Stromal cell of bone marrow (primary cell): ENCODE results near the gene CYS1.
"Not testable (repeated sequence)": the region's sequence is repeated elsewhere in the genome, so short reads cannot be mapped to it uniquely, and the experiment has no call there.

Experiments
- DNase-seq: peaks from one replicate; pipeline ENCODE4 v3.0.0-alpha.2; 2012; ENCODE audit warnings: low read depth

The CYS1 gene, protein sequence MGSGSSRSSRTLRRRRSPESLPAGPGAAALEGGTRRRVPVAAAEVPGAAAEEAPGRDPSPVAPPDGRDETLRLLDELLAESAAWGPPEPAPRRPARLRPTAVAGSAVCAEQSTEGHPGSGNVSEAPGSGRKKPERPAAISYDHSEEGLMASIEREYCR

DNA sequence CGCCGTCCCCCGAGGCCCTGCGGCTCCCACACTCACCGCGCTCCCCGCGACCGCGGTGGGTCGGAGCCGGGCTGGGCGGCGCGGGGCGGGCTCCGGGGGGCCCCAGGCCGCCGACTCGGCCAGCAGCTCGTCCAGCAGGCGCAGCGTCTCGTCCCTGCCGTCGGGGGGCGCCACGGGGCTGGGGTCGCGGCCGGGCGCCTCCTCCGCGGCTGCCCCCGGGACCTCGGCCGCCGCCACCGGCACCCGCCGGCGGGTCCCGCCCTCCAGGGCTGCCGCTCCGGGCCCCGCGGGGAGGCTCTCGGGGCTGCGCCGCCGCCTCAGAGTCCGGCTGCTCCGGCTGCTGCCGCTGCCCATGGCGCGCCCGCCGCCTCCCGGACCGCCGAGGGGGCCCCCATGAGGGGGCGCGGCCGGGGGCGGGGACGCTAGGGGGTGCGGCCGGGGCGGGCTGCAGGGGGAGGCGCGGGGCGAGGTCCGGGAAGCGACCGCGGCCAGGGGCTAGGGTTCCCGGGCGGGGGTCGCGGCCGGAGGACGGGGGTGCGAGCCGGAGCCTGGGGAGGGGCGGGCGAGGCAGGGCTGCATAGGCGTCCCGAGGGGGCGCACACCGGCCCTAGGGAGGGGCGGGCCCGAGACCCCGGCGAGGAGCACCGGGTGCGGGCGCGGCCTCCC is at the start of gene CYS1:
CYS1 (minus strand) TSS at position 542 of the 666 bp plus-strand sequence; CDS start at position 354, 188 bp downstream.
- no peak for DNase-seq

DNA sequence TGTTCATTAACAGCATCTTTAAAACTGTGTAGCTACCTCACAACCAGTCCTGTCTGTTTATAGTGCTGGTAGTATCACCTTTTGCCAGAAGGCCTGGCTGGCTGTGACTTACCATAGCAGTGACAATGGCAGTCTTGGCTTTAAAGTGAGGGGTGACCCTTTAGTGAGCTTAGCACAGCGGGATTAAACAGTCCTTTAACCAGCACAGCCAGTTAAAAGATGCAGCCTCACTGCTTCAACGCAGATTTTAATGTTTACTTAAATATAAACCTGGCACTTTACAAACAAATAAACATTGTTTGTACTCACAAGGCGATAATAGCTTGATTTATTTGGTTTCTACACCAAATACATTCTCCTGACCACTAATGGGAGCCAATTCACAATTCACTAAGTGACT is 49.3 kb upstream of the CYS1 start:
- no peak for DNase-seq

DNA sequence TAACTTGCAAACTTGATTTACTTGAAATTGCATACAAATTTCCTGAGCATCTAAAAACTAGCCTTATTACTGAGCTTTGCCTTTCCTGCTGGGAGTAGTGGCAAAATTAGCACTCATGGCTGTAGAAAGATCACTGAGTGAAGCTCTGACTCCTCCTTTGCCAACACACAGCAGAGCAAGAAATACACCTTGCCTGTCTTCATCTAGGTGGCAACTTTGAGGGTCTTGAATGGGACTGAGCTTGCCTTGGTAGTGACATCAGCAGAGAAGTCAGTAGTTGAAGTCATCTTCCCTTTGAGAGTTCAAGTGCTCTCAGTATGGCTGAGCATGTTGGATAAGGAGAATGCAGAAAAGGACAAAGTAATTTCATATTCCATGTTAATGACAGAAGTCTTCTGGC is 48.2 kb upstream of the CYS1 start:
- DNase-seq, result no peak

DNA sequence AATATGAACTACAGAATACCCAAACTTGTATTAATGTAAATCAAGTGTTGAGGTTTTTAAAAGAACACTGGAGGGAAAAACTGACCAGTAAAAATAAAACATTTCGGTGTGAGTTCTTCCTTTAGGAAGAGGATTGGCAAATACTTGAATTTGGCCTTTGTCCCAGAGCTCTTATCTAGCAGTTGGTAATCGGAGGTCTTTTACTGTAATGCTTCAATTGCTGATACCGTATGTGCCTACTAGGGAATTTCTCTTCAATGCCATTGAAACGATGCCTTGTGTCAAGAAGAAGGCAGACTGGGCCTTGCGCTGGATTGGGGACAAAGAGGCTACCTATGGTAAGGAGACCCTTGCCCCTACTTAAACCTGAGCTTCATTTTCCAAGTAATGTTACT is 46.4 kb upstream of the CYS1 start:
- no peak for DNase-seq

DNA sequence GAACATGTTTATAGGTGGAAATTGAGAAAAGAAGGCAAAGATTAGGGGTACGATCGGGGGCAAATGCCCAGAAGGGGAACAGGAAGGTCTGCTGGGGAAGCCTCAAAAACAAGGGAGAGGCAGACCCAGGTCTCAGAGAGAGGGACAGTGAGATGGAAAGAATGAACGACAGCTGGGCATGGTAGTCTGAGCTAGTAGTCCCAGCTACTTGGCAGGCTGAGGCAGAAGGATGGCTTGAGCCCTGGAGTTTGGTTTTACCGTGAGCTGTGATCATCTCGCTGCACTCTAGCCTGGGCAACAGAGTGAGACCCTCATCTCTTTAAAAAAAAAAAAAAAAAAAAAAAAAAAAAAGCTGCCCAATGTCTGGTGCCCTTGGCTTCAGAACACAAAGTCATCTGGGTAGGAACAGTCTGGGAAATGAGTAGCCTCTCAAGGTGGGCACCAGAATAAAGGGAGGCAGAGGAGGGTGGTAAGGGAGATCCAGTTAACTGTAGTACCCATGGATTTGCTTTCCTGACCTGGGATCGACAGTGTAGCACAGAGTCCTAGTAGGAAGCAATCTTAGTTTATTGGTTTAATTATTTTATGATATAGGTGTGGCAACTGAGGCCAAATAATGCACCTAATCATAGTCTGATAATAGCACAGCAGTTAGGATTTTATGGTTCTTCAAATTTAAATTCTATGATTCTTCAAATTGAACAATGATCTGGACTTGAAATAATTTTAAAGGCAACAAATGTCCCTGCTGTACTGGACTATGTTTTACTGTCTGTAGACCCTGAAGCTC is 45.8 kb upstream of the CYS1 start:
- DNase-seq, result no peak

DNA sequence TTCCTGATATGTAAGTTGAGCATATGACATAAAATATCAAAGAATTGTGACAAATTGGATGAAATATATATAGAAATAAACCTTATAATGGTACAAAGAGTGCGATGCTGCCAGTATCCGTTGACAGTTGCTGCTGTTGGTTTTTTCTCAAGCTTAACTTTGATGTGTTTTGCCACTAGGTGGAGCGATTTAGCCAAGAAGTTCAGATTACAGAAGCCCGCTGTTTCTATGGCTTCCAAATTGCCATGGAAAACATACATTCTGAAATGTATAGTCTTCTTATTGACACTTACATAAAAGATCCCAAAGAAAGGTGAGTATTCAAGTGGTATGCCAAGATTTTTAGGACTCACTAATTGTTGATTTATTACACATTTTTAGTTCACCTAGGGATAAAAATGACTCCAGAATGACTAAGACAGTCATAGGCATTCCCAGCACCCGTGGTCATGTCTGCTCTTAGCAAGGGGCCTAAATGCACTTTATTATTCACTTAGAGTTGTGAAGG is 44.4 kb upstream of the CYS1 start:
- peak; percentile 59 for DNase-seq

DNA sequence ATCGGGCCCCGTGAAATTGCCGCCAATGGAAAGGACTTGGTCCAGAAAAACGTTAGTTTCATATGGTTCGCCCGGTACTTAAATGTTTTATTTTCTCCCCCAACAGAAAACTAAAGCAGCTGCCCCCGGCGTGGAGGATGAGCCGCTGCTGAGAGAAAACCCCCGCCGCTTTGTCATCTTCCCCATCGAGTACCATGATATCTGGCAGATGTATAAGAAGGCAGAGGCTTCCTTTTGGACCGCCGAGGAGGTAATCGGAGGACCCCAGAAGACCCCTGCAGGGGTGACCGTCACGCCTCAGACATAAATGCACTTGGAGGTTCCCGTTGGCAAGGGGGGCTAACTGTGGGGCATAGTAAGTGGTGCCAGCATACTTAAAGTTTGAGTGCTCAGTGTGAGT is 43.1 kb upstream of the CYS1 start:
- DNase-seq, result no peak

DNA sequence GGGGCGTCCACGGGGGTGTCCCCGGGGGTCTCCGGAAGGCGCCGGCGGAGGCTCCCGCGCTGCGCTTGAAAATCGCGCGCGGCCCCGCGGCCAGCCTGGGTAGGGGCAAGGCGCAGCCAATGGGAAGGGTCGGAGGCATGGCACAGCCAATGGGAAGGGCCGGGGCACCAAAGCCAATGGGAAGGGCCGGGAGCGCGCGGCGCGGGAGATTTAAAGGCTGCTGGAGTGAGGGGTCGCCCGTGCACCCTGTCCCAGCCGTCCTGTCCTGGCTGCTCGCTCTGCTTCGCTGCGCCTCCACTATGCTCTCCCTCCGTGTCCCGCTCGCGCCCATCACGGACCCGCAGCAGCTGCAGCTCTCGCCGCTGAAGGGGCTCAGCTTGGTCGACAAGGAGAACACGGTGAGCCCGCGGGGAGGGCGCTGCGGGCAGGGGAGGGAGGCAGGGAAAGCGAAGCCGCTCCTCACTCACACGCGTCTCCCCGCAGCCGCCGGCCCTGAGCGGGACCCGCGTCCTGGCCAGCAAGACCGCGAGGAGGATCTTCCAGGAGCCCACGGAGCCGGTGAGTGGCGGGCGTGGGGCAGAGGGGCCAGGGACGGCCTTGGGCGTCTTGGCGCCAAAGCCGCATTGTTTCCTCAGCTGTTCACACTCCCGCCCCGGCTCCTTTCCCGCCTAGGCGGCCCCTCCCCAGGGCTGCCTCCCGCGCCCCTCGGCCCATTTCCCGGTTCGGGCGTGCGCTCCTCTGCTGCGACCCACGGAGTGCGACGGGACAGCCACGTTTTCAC is 42.5 kb upstream of the CYS1 start, which contains the start of gene RRM2:
RRM2 (plus strand) TSS at position 240 of the 781 bp plus-strand sequence; CDS start at position 300, 60 bp downstream.
- DNase-seq, result peak; percentile 82

DNA sequence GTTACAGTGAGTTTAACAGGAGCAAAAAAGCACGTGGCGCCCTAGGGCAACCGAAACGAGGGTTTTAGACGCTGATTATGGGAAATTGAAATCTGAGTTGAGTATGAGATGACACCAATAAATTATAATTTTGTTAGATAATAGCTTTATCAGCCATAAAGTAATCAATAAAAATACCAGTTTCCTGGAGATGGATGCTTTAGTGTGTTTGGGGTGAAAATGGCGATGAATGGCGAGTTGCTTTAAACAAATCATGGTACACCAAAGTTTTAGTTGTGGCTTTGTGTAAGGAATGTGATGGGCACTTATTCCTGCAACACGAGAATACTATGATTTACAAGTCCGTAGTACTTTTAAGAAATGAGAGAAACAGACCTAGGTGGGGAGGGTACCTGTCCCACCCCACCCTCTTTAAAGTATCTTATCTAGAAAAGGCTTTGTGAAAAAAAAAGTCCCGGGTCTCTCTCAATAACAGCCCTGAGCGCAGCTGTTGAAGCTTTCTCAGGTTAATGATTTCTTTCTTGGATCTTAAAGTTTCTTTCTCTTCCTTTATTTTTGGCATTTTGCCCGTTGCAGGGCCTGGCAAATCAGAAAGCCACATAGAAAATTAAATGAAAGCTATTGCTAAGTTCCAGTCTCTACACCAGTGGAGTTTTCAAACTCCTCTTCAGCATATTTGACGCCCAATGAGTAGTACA is 40.8 kb upstream of the CYS1 start:
- DNase-seq, result no peak

DNA sequence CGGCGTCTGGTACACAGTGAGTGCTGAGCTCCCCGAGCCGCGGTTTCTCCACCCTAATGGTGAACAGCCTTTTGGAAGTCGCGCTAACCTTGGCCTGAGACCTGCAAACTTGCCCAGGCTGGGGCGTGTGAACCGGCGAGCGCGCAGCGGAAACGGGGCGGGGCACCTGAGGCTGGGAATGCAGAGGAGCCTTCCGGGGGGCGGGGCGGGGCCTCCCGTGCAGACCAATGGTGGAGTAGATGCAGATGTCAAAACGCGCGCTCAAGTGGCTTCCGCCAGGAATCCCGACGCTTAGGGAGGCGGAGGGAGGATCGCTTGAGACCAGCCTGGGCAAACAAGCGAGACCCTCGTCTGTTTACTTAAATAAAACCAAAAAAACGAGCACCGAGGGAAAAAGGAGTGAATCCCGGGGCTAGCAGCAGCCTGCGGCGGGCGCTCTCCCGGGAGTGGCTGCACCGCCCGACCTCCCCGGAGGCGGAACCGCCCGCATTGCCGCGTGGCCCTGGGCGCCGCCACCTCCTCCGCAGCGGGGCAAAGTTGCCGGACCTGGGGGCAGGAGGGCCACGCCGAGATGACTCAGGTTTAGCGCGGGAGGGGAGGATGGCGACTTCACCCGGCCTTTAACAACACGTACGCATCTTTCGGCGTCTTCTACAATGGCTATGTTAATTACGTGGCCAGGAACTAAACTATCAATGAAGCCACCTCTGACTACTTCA is 40.1 kb upstream of the CYS1 start:
- peak; percentile 45 for DNase-seq

DNA sequence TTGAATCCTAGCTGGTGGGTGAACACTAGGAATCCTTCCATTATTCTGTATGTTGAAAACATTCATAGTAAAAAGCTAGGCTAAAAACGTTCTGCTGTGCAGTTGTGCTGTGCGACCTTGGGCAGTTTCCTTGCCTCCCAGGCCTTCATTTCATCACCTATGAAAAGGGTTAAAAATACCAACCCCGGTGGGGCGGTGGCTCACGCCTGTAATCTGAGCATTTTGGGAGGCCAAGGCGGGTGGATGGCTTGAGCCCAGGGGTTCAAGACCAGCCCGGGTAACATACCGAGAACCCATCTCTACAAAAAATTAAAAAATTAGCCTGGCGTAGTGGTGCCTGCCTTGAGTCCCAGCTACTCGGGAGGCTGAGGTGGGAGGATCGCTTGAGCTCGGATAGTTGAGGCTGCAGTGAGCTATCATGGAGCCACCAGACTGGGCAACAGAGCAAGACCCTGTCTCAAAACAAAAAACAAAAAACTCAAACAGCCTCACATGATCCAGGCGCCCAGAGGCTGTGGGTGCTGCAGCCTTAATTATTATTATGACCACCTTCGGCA is 39.5 kb upstream of the CYS1 start:
- DNase-seq, result no peak

DNA sequence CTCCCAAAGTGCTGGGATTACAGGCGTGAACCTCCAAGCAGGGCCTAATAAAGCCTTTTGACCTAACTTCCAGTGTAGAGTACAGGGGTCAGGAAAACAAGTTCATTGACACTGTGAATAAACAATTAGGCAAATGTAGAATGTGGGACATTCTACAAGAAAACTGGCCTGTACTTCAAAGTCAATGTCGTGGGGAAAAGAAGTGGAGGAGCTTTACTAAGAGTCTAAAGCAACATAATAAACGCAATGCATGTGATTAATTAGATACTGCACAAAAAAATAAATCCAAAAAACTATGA is 38.8 kb upstream of the CYS1 start:
- no peak for DNase-seq

DNA sequence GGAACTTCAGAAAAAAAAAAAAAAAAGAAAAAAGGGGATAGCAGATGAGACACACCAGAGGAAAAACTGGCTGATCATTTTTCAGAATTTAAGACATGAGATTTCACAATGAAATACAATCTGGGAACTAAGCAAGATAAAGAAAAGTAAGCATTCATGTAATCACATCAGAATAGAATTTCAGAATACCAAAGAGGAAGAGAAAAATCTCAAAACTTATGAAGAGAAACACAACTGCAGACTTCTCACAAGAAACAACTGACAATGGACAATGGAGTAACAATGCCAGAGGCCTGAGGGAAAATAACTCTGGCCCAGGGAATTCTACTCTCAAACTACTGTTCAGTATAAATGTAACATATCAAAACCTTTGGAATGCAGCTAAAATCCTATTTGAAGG is 29.1 kb upstream of the CYS1 start:
- no peak for DNase-seq

DNA sequence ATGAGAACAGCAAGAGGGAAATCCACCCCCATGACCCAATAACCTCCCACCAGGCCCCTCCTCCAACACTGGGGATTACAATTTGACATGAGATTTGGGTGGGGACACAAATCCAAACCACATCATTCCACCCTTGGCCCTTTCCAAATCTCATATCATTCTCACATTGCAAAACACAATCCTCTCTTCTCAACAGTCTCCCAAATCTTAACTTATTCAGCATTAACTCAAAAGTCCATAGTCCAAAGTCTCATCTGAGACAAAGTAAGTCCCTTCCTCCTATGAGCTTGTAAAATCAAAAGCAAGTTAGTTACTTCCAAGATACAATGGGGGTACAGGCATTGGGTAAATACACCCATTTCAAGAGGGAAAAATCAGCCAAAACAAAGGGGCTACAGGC is 24.7 kb upstream of the CYS1 start:
- DNase-seq, result not testable (repeated sequence)

DNA sequence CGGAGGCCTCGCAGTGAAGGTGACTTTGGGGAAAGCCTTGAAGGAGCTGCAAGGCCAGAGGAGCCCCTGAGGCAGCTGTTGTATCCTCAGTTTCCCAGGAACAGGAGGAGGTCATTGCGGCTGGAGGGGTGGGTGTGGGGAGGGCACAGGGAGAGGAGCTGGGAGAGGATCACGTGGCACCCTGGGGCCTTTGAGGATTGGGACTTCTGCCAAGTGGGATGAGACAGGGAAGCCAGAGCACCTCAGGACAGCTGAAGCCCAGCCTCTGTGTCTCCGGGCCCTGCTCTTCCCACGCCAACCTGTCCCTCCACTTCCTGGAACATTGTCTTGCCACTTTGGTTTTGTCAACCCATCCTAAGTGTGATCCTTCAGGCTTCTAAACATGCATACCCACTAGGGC is 23.0 kb upstream of the CYS1 start:
- no peak for DNase-seq

DNA sequence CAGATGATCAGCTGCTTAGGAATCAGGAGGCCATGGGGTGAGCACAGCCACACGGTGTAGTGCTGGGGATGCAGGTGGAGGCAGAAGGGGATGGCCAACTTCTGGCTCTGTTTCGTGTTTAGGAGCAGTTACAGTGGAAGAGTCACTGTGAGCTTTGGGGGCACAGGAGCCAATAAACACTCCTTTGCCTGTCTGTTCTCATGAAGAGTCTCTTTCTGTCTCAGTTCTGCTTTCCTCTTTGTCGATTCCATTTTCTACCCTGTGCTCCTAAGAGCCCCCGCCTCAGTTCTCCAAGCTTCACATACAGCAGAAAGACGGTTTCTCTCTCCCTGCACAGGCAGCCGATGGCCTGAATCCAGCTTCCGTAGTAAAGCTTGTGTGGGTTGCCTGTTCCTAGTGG is 21.3 kb upstream of the CYS1 start:
- no peak for DNase-seq

DNA sequence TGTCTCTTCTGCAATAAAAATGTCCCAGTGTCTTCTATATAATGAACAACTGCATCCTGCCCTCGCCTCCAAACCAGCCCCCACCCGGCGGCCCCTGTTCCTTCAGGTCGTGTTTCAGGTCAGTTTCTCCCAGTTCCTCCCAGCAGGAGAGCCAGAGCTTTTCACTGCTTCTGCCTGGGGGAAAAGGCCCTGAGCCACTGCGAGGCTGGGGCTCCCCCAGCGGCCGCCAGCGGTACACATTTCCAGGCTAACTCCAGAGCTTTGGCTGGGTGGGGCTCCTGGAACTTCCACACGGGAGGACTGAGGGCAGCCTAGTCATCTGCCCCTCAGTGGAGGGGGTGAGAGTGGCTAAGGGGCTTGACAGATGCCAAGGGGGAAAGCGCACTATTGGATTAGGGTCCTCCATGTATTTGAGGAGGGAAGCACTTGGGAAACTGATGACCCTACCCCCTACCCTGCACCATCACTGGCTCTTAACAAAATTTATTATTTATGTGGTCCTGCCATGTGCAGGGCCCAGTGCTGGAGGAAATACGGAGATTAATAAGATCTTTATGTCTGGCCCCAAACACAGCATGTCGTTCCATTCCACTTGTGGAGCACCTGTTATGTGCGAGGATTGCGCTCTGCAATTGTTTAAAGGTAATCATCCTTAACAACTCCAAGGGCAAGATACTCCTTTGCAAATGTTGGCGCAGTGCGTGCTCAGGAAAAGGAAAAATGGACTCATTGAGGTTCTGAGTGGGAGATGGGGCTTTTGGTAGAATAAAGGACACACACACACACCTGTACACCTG is 17.3 kb upstream of the CYS1 start:
- DNase-seq, result peak; percentile 51

DNA sequence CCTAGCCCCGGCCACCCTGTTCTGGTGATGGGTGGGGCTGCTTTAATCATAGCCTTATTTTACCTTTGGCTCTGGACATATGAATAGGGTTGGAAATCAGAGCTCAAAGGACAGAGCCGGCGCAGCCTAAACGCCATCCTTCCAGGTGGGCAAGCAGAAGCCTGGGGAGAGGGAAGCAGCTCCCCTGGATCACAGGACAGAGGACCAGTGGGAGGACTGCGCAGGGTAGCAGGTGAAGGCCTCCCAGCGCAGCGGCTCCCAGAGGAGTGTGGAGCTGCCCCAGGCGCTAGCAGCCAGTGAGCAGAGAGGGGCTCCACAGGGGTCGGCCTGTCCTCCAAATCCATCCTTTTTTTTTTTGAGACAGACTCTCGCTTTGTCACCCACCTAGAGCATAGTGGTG is 16.4 kb upstream of the CYS1 start:
- no peak for DNase-seq

DNA sequence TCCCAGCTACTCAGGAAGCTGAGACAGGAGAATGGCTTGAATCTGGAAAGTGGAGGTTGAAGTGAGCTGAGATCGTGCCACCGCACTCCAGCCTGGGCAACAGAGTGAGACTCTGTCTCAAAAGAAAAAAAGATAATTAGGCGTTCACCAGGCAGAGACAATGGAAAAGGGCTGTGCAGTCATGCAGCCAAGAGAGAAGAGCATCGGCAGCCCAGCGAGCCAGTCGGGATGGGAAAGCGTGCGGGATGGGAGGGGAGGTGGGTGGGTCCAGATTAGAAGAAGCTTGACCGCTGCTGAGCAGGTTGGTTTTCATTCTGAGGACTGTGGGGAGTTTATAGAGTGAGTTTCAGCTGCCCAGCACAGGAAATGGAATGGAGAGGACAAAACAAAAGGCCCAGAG is 15.0 kb upstream of the CYS1 start:
- DNase-seq, result no peak

DNA sequence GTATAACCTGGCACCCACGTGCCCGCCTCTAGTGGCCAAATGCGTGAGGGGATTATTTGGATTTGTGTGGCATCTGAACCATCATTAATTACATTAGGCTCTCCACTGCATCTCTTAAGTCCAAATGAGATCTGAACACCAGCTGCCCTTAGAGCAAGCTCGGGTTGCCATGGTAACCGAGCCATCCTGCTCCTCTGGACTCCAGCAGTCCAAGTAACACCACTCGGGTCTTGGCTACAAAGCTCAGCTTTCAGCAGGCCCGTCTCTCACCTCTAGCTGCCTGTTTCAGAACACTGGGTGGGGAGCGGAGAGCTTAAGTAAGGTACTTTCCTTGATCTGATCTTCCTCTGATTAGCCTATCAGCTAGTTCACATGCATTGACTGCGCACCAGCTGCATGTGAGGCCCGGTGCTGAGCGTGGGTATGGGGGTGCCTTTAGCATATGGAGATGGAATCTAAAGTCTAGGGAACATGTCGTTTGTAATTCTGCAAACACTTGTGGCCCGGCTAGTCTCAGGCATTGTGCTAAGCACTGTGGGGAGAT is 14.1 kb upstream of the CYS1 start:
- no peak for DNase-seq
